Stimulated activated CD8-positive, alpha-beta memory T cell treated with anti-CD3 and anti-CD28 coated beads, Interleukin-4, amount 100 ng/mL, for 48 hours (primary cell): ENCODE measurements around the gene GRM6.
A peak's percentile ranks its signal among the peaks of the same experiment; 100 is the strongest.

Experiments used
- DNase-seq: peaks from one replicate; pipeline ENCODE4 v3.0.0-alpha.2; 2020

GRM6 gene

GRCh38 chr5:178994580-178995340 is at the start of gene GRM6:
TSS of gene GRM6 (minus strand) at chr5:178995320. CDS start at chr5:178994944, 376 bp downstream.
- no peak for DNase-seq

- DNase-seq: no peak
Observed at GRCh38 chr5:179044765-179045164, 49.6 kb upstream of the GRM6 start.

GRCh38 chr5:179033004-179033580 is 38.0 kb upstream of the GRM6 start:
- no peak for DNase-seq

GRCh38 chr5:179023528-179024189 is 28.5 kb upstream of the GRM6 start, which contains the start of gene ZNF879:
TSS of gene ZNF879 (plus strand) at chr5:179023804. CDS start at chr5:179025005, 1,201 bp downstream.
- DNase-seq: peak; percentile 92

- DNase-seq: no peak
Observed at GRCh38 chr5:179008667-179009066, 13.5 kb upstream of the GRM6 start.

GRCh38 chr5:179006564-179006963 is 11.4 kb upstream of the GRM6 start:
- DNase-seq: no peak

- DNase-seq: no peak
Observed at GRCh38 chr5:178998441-178998840, 3.3 kb upstream of the GRM6 start.

GRCh38 chr5:178997191-178997590 is 2.1 kb upstream of the GRM6 start:
- DNase-seq: no peak

- no peak for DNase-seq
Observed at GRCh38 chr5:178996156-178996555, 1.0 kb upstream of the GRM6 start.

GRCh38 chr5:178995341-178995690 is 196 bp upstream of the GRM6 start:
- no peak for DNase-seq

GRCh38 chr5:178993955-178994579 is 1.1 kb downstream of the GRM6 start:
- DNase-seq: no peak

- no peak for DNase-seq
Observed at GRCh38 chr5:178993236-178993765, 1.8 kb downstream of the GRM6 start.

GRCh38 chr5:178992291-178992895 is 2.7 kb downstream of the GRM6 start:
- DNase-seq: no peak

GRCh38 chr5:178991190-178992145 is 3.7 kb downstream of the GRM6 start:
- no peak for DNase-seq

- DNase-seq: no peak
Observed at GRCh38 chr5:178990491-178990890, 4.6 kb downstream of the GRM6 start.

- no peak for DNase-seq
Observed at GRCh38 chr5:178989311-178989710, 5.8 kb downstream of the GRM6 start.

GRCh38 chr5:178988436-178989220 is 6.5 kb downstream of the GRM6 start:
- DNase-seq: no peak

- DNase-seq: no peak
Observed at GRCh38 chr5:178986326-178986960, 8.7 kb downstream of the GRM6 start.

GRCh38 chr5:178984145-178985072 is 10.7 kb downstream of the GRM6 start:
- DNase-seq: no peak
